IMR-90 (cell line): ENCODE measurements around the gene N4BP2L1. TPM values are rescaled to one million over a fixed set of nuclear protein-coding genes. Genes with fewer than 3 reads are reported as not detected.

Source experiments
- ATAC-seq: fragments of 200-7000 bp; cut with Tn5 transposase; 2 replicates; pipeline ENCODE4 v1.9.1; 2020; ENCODE audit warnings: low read depth, mild to moderate bottlenecking, moderate library complexity
- BruUV-seq: library from RNA; stranded (reverse); fragments of 400-500 nt; replicated peaks from 2 replicates; lab custom pipeline; 2021; lab: Mats Ljungman, UMichigan
- CTCF ChIA-PET: fragments of 300-600 bp; formaldehyde crosslinking; extraction: SDS; loops from one replicate; lab custom pipeline; 2021; ENCODE audit warnings: antibody characterized with exemption; lab: Yijun Ruan, JAX
- POLR2A ChIA-PET: fragments of 300-600 bp; sonication (Branson Sonifier 250); formaldehyde crosslinking; loops from one replicate; lab custom pipeline; 2022; ENCODE audit warnings: antibody characterized with exemption; ENCODE audit not compliant: unreplicated experiment; lab: Charles Lee
- DNase-seq: peaks from one replicate; pipeline ENCODE4 v3.0.0; 2013
- H2AFZ ChIP-seq: replicated peaks from 2 replicates; pipeline ENCODE3; 2013; ENCODE audit warnings: low read length, mild to moderate bottlenecking; ENCODE audit not compliant: poor library complexity
- H2AK5ac ChIP-seq: 2 replicates; pipeline ENCODE4 v1.6.1; 2013; ENCODE audit warnings: low read depth, low read length, inconsistent platforms
- H2AK9ac ChIP-seq: replicated peaks from 2 replicates; pipeline ENCODE3; 2013; ENCODE audit warnings: mild to moderate bottlenecking, low read depth, low read length, moderate library complexity; ENCODE audit not compliant: poor library complexity
- H2BK120ac ChIP-seq: 2 replicates; pipeline ENCODE4 v1.6.1; 2013; ENCODE audit warnings: low read depth, low read length, inconsistent platforms
- H2BK15ac ChIP-seq: 3 replicates; pipeline ENCODE4 v1.6.1; 2013; ENCODE audit warnings: low read depth, low read length, inconsistent platforms
- H2BK20ac ChIP-seq: 2 replicates; pipeline ENCODE4 v1.6.1; 2013; ENCODE audit warnings: low read depth, mild to moderate bottlenecking, inconsistent platforms, low read length, moderate library complexity
- H2BK5ac ChIP-seq: 2 replicates; pipeline ENCODE4 v1.6.1; 2013; ENCODE audit warnings: mild to moderate bottlenecking, low read depth, low read length, inconsistent platforms; ENCODE audit not compliant: poor library complexity, severe bottlenecking
- H3K14ac ChIP-seq: replicated peaks from 2 replicates; pipeline ENCODE4 v1.6.1; 2013; ENCODE audit warnings: low read depth, low read length, inconsistent platforms
- H3K18ac ChIP-seq: 2 replicates; pipeline ENCODE4 v1.6.1; 2013; ENCODE audit warnings: low read depth, low read length, control low read depth
- H3K23ac ChIP-seq: 2 replicates; pipeline ENCODE4 v1.6.1; 2013; ENCODE audit warnings: low read depth, low read length, inconsistent platforms
- H3K27ac ChIP-seq: 2 replicates; pipeline ENCODE4 v1.5.1; 2013; ENCODE audit warnings: mild to moderate bottlenecking, control low read depth, low read length; ENCODE audit not compliant: insufficient read depth
- H3K27me3 ChIP-seq: 2 replicates; pipeline ENCODE4 v1.6.1; 2013; ENCODE audit warnings: low read length; ENCODE audit not compliant: control insufficient read depth, insufficient read depth
- H3K36me3 ChIP-seq: 2 replicates; pipeline ENCODE4 v1.6.1; 2013; ENCODE audit warnings: low read length, mixed read lengths; ENCODE audit not compliant: control insufficient read depth, insufficient read depth
- H3K4ac ChIP-seq: 2 replicates; pipeline ENCODE4 v1.6.1; 2013; ENCODE audit warnings: low read depth, low read length, inconsistent platforms
- H3K4me1 ChIP-seq: 2 replicates; pipeline ENCODE4 v1.6.1; 2013; ENCODE audit warnings: low read length, mixed read lengths; ENCODE audit not compliant: control insufficient read depth, insufficient read depth
- H3K4me2 ChIP-seq: 2 replicates; pipeline ENCODE4 v1.6.1; 2013; ENCODE audit warnings: low read depth, mild to moderate bottlenecking, control low read depth, low read length, moderate library complexity
- H3K4me3 ChIP-seq: 2 replicates; pipeline ENCODE4 v1.5.1; 2013; ENCODE audit warnings: low read depth, mild to moderate bottlenecking, control low read depth, low read length, moderate library complexity; ENCODE audit not compliant: insufficient read depth
- H3K56ac ChIP-seq: 2 replicates; pipeline ENCODE4 v1.6.1; 2013; ENCODE audit warnings: low read length, inconsistent platforms; ENCODE audit not compliant: insufficient read depth; ENCODE audit errors: extremely low read depth
- H3K79me1 ChIP-seq, 2 experiments: 2 replicates each; pipeline ENCODE4 v1.6.1; 2013; ENCODE audit warnings: low read length in 2 of 2, inconsistent platforms in 1 of 2, low read depth in 1 of 2
- H3K9ac ChIP-seq: 2 replicates; pipeline ENCODE4 v1.6.1; 2013; ENCODE audit warnings: low read depth, low read length, control low read depth
- H3K9me1 ChIP-seq: 2 replicates; pipeline ENCODE4 v1.6.1; 2013; ENCODE audit warnings: low read length, inconsistent platforms; ENCODE audit not compliant: insufficient read depth
- H3K9me3 ChIP-seq: 2 replicates; pipeline ENCODE4 v1.6.1; 2013; ENCODE audit warnings: low read length; ENCODE audit not compliant: control insufficient read depth, insufficient read depth
- H4K20me1 ChIP-seq: 2 replicates; pipeline ENCODE4 v1.6.1; 2013; ENCODE audit warnings: low read length, inconsistent platforms; ENCODE audit not compliant: insufficient read depth
- H4K5ac ChIP-seq: 2 replicates; pipeline ENCODE4 v1.6.1; 2013; ENCODE audit warnings: mild to moderate bottlenecking, low read depth, low read length, control low read depth
- H4K8ac ChIP-seq, 2 experiments: 2 replicates each; pipeline ENCODE4 v1.6.1; 2013; ENCODE audit warnings: low read depth in 2 of 2, low read length in 2 of 2, control low read depth in 1 of 2, inconsistent platforms in 1 of 2
- H4K91ac ChIP-seq: 2 replicates; pipeline ENCODE4 v1.6.1; 2013; ENCODE audit warnings: low read depth, low read length, inconsistent platforms; ENCODE audit not compliant: insufficient read depth
- CEBPB ChIP-seq: IDR thresholded peaks from 2 replicates; pipeline ENCODE4 v1.6.1; 2012; ENCODE audit warnings: low read depth, low read length, improper control_type of control experiment
- MAZ ChIP-seq: IDR thresholded peaks from 2 replicates; pipeline ENCODE4 v1.6.1; 2012; ENCODE audit warnings: low read depth, mild to moderate bottlenecking, low read length, improper control_type of control experiment, moderate library complexity, borderline replicate concordance
- MXI1 ChIP-seq: IDR thresholded peaks from 2 replicates; pipeline ENCODE4 v1.6.1; 2012; ENCODE audit warnings: low read depth, mild to moderate bottlenecking, low read length, moderate library complexity, borderline replicate concordance
- RCOR1 ChIP-seq: IDR thresholded peaks from 2 replicates; pipeline ENCODE4 v1.6.1; 2012; ENCODE audit warnings: mild to moderate bottlenecking, low read length, improper control_type of control experiment; ENCODE audit not compliant: insufficient replicate concordance
- WGBS, 2 experiments: methylation state at CpG; one replicate each; pipeline versions ENCODE4 v1.1.5 to v1.1.7; 2013; ENCODE audit warnings: missing lambda C conversion rate in 2 of 2; ENCODE audit not compliant: insufficient read length in 1 of 2; ENCODE audit errors: extremely low coverage in 2 of 2; 5-methylcytosine and 5-hydroxymethylcytosine counted together
- dilution Hi-C: fragments of 300-500 bp; cut with HindIII; formaldehyde crosslinking; loops from one replicate; pipeline ENCODE4 v1.14.3; 2018; ENCODE audit warnings: low sequenced_read_pairs; ENCODE audit not compliant: unreplicated experiment
- in situ Hi-C: fragments of 300-500 bp; cut with MboI; formaldehyde crosslinking; loops from 3 replicates; pipeline ENCODE4 v1.14.3; 2019; ENCODE audit warnings: low sequenced_read_pairs, inconsistent platforms, mixed read lengths
- intact Hi-C: fragments of 100-400 bp; cut with micrococcal nuclease; formaldehyde crosslinking; loops from 2 replicates; pipeline ENCODE4 v1.10.0; 2022
- polyA plus RNA-seq, 3 experiments: library from polyadenylated mRNA; depleted of rRNA; stranded (reverse); fragments of >200 nt; gene quantifications; 2 replicates each; pipeline ENCODE4 v1.2.3, GENCODE V29; 2012; ENCODE audit warnings: low replicate concordance in 1 of 3
- total RNA-seq: library from RNA; depleted of rRNA; stranded (reverse); fragments of >200 nt; gene quantifications from 2 replicates; pipeline ENCODE4 v1.2.3, GENCODE V29; 2012

N4BP2L1 gene
- total and polyA plus RNA-seq, 2 of the 4 experiments (the other 2 are of a cell fraction): 0.18 to 0.46 TPM

- no peak for TF ChIP-seq MXI1
Observed at GRCh38 chr13:32376642-32377415, 51.1 kb downstream of the N4BP2L1 start (continued).

- Histone ChIP-seq H3K9me3 (no peaks in the 10 kb centered on the region), H2BK120ac (no peak overlapping the region), H3K36me3 (no peaks in the 10 kb centered on the region), H3K27ac (no peak overlapping the region), H2BK5ac (no peak overlapping the region), H4K20me1 (no peaks in the 10 kb centered on the region), H3K4me2 (no peak overlapping the region), H3K4ac (no peak overlapping the region), H3K4me1 (no peaks in the 10 kb centered on the region), H2AFZ (no peak overlapping the region), H3K4me3 (no peak overlapping the region), H3K18ac (no peak overlapping the region), H4K8ac (no peak overlapping the region), H3K14ac (no peak overlapping the region), H2AK5ac (no peak overlapping the region), H2BK15ac (no peak overlapping the region), H3K9ac (no peak overlapping the region), H2BK20ac (no peak overlapping the region), H3K27me3 (no peaks in the 10 kb centered on the region), H3K9me1 (no peaks in the 10 kb centered on the region), H3K23ac (no peak overlapping the region), H2AK9ac (no peak overlapping the region), H3K56ac (no peak overlapping the region), H4K91ac (no peak overlapping the region), H3K79me1 (no peaks in the 10 kb centered on the region), H4K5ac (no peak overlapping the region)
- ChIA-PET POLR2A (no interaction called here), CTCF (no interaction called here)
- dilution Hi-C loops: no loop called here
- no peak for ATAC-seq
- BruUV-seq: no TSS peak
- TF ChIP-seq MAZ: no peak
- peak; percentile 81 for TF ChIP-seq CEBPB
- no peak for TF ChIP-seq RCOR1
- WGBS, 2 experiments: no CpG with 5 or more reads among the region's 2 CpGs
- no peak for DNase-seq
- intact Hi-C loops: no loop called here
- in situ Hi-C loops: no loop called here
Observed at GRCh38 chr13:32370805-32371204, 57.1 kb downstream of the N4BP2L1 start.
